Peyer's patch (tissue), 4 donors: ENCODE data around the gene TMEM220. TPM values are rescaled to one million over a fixed set of nuclear protein-coding genes. Genes with fewer than 3 reads are reported as not detected.

Experiments
- total RNA-seq, 4 donors: library from RNA; depleted of rRNA; stranded (reverse); fragments of >200 nt; gene quantifications; one replicate each; pipeline ENCODE4 v1.1.0, GENCODE V29; 2016

Gene TMEM220
- total RNA-seq, 4 donors from 2014 or later, result 14.6 to 56.1 (median 23.4) TPM

Other genes starting within 250 kb of the TMEM220 start
- gene MYH1, start 211.5 kb downstream of the TMEM220 start, total RNA-seq, result under 1 TPM in 1 of 4 donors, not detected in 3; 0.19 TPM
- under 1 TPM in 1 of 4 donors, not detected in 3; 0.83 TPM for gene MYH2, start 180.4 kb downstream of the TMEM220 start, total RNA-seq
- gene MYH3, start 72.7 kb downstream of the TMEM220 start, total RNA-seq, result 10 to 100 TPM in 2 of 4 donors, 1 to 10 TPM in 2; 3.7 to 32.2 (median 8.4) TPM
- gene SCO1, start 32.5 kb downstream of the TMEM220 start, total RNA-seq, result 10 to 100 TPM; 12.4 to 28.6 (median 19.5) TPM
- gene ADPRM, start 32.4 kb downstream of the TMEM220 start, total RNA-seq, result 10 to 100 TPM in 2 of 4 donors, 1 to 10 TPM in 2; 6.5 to 20.6 (median 14.0) TPM
- 10 to 100 TPM; 16.3 to 45.3 (median 25.4) TPM for gene TMEM238L, start 74.1 kb upstream of the TMEM220 start, total RNA-seq
- 1 to 10 TPM in 2 of 4 donors, under 1 TPM in 2; 0.35 to 2.0 (median 1.2) TPM for gene PIRT, start 108.1 kb upstream of the TMEM220 start, total RNA-seq